ENCODE data around the gene COG7.

The COG7 gene

GRCh38 chr16:23482778-23483177 is 29.8 kb upstream of the COG7 start:
- no peak overlapping the region for H3K27ac ChIP-seq
- TF ChIP-seq CTCF (conservative IDR thresholded peaks at IDR 0.05; ENCODE audit: low read depth, low read length), result no peak
- no peak overlapping the region for H3K4me3 ChIP-seq (IDR thresholded peaks at IDR 0.05; ENCODE audit: insufficient read depth, low read depth, low read length)
- peaks cover 14% of the 10 kb centered on the region; the same call in 1 of the 2 replicates for H3K36me3 ChIP-seq (ENCODE audit: insufficient read depth)
- no peaks in the 10 kb centered on the region for H3K4me1 ChIP-seq (ENCODE audit: low read depth, poor library complexity, severe bottlenecking)
- no peaks in the 10 kb centered on the region for H3K79me2 ChIP-seq (ENCODE audit: insufficient read depth, low read depth)
- H3K27me3 ChIP-seq (ENCODE audit: insufficient read depth, low read depth), result no peaks in the 10 kb centered on the region
- H3K4me2 ChIP-seq, result no peak overlapping the region
- no peaks in the 10 kb centered on the region for H4K20me1 ChIP-seq (ENCODE audit: insufficient read depth)
- H3K9ac ChIP-seq, result no peak overlapping the region
- H2AFZ ChIP-seq (ENCODE audit: low read depth), result no peak overlapping the region

- Histone ChIP-seq H3K79me2 (ENCODE audit: insufficient read depth, low read depth) (no peaks in the 10 kb centered on the region), H3K4me3 (IDR thresholded peaks at IDR 0.05; ENCODE audit: insufficient read depth, low read depth, low read length) (no peak overlapping the region), H3K4me2 (no peak overlapping the region), H3K27ac (no peak overlapping the region), H3K36me3 (ENCODE audit: insufficient read depth) (peaks cover 11% of the 10 kb centered on the region; the same call in 1 of the 2 replicates), H2AFZ (ENCODE audit: low read depth) (no peak overlapping the region), H3K4me1 (ENCODE audit: low read depth, poor library complexity, severe bottlenecking) (no peaks in the 10 kb centered on the region), H3K27me3 (ENCODE audit: insufficient read depth, low read depth) (no peaks in the 10 kb centered on the region), H3K9ac (no peak overlapping the region), H4K20me1 (ENCODE audit: insufficient read depth) (no peaks in the 10 kb centered on the region)
- TF ChIP-seq CTCF (conservative IDR thresholded peaks at IDR 0.05; ENCODE audit: low read depth, low read length), result no peak
Measured at GRCh38 chr16:23480257-23480656, 27.3 kb upstream of the COG7 start.

GRCh38 chr16:23479138-23479537 is 26.1 kb upstream of the COG7 start:
- H3K36me3 ChIP-seq (ENCODE audit: insufficient read depth), result peaks cover 16% of the 10 kb centered on the region; the same call in 1 of the 2 replicates
- H3K4me2 ChIP-seq, result no peak overlapping the region
- no peak overlapping the region for H3K9ac ChIP-seq
- TF ChIP-seq CTCF (conservative IDR thresholded peaks at IDR 0.05; ENCODE audit: low read depth, low read length), result no peak
- H3K79me2 ChIP-seq (ENCODE audit: insufficient read depth, low read depth), result no peaks in the 10 kb centered on the region
- no peaks in the 10 kb centered on the region for H4K20me1 ChIP-seq (ENCODE audit: insufficient read depth)
- H3K27ac ChIP-seq, result no peak overlapping the region
- H3K4me3 ChIP-seq (IDR thresholded peaks at IDR 0.05; ENCODE audit: insufficient read depth, low read depth, low read length), result no peak overlapping the region
- no peaks in the 10 kb centered on the region for H3K27me3 ChIP-seq (ENCODE audit: insufficient read depth, low read depth)
- H3K4me1 ChIP-seq (ENCODE audit: low read depth, poor library complexity, severe bottlenecking), result no peaks in the 10 kb centered on the region
- no peak overlapping the region for H2AFZ ChIP-seq (ENCODE audit: low read depth)

- peaks cover 16% of the 10 kb centered on the region; the same call in 1 of the 2 replicates for H3K36me3 ChIP-seq (ENCODE audit: insufficient read depth)
Measured at GRCh38 chr16:23478566-23478965, 25.6 kb upstream of the COG7 start.

More at GRCh38 chr16:23478566-23478965, 25.6 kb upstream of the COG7 start:
- H3K79me2 ChIP-seq (ENCODE audit: insufficient read depth, low read depth), result no peaks in the 10 kb centered on the region
- H3K4me3 ChIP-seq (IDR thresholded peaks at IDR 0.05; ENCODE audit: insufficient read depth, low read depth, low read length), result no peak overlapping the region
- H3K4me1 ChIP-seq (ENCODE audit: low read depth, poor library complexity, severe bottlenecking), result no peaks in the 10 kb centered on the region
- no peak overlapping the region for H3K4me2 ChIP-seq
- no peaks in the 10 kb centered on the region for H4K20me1 ChIP-seq (ENCODE audit: insufficient read depth)
- TF ChIP-seq CTCF (conservative IDR thresholded peaks at IDR 0.05; ENCODE audit: low read depth, low read length), result no peak
- no peak overlapping the region for H2AFZ ChIP-seq (ENCODE audit: low read depth)
- H3K9ac ChIP-seq, result no peak overlapping the region
- H3K27me3 ChIP-seq (ENCODE audit: insufficient read depth, low read depth), result no peaks in the 10 kb centered on the region
- no peak overlapping the region for H3K27ac ChIP-seq
